Measurements from ENCODE around the gene PHRF1.

PHRF1 gene

DNA sequence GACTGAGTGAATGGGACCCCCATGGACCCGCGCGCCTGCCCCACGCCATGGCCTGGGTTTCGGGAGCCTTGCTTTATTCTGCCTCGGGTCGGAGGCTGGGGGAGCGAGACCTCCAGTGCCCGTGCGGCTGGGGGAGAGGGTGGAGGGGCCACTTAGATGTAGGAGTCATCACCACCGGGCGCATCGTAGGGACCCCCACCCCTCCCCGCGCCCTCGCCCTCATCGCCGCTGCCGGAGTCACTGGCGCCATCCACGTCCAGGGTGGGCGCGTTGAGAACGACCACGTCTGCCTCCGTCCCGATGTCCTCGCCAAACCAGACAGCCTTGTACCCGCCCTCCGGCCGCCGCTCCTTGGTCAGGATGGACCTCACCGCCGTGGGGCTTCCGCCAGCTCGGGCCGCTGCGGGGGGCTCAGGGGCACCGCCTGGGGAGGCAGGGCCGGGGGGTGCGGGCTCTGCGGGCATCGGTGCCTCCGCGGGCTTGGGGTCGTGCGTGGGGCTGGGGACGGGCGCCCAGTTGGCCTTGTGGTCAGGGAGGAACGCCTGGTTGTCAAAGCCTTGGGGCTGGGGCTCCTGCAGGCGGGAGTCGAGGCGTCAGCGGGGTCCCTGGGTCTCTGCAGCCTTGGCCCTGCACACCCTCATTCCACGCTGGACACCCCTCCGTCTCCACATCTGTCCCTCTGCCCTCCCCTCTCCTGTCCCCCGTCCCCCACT, 41.1 kb downstream of the PHRF1 start:
- no peak for DNase-seq

DNA sequence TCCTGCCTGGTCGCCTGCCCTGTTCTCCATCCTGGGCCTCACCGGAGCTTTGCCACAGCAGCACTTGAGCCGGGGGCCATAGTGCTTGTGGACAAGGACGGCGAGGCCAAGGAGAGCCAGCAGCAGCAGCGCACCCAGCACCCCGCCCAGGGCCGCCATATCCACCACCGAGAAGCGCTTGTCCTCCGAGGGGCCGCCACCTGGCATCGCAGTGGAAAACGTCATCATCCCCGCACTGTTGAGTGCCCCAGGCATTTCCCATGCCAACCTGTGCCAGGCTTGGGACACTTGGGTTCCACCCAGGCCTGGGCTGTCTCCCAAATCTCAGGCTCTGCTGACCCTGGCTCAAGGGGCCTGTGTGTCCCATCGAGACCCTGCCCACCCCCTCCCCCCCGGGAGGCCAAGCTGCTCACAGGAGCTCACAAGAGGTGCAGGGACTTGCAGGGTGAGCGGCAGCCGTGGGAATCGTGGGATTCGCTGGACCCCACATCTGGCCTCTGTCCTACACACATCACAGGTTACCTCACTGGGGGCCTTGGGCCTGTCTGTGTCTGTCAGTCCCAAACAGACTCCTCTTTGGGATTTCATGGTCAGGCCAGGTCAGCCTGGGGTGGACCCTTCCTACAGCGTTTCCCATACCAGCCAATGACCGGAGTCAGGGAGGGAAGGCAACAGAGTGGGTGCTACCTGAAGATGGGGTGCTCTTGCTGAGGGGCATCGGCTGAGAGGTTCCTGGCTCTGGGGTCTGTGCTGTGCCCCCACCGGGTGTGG, 41.8 kb downstream of the PHRF1 start:
- peak; percentile 40 for DNase-seq

DNA sequence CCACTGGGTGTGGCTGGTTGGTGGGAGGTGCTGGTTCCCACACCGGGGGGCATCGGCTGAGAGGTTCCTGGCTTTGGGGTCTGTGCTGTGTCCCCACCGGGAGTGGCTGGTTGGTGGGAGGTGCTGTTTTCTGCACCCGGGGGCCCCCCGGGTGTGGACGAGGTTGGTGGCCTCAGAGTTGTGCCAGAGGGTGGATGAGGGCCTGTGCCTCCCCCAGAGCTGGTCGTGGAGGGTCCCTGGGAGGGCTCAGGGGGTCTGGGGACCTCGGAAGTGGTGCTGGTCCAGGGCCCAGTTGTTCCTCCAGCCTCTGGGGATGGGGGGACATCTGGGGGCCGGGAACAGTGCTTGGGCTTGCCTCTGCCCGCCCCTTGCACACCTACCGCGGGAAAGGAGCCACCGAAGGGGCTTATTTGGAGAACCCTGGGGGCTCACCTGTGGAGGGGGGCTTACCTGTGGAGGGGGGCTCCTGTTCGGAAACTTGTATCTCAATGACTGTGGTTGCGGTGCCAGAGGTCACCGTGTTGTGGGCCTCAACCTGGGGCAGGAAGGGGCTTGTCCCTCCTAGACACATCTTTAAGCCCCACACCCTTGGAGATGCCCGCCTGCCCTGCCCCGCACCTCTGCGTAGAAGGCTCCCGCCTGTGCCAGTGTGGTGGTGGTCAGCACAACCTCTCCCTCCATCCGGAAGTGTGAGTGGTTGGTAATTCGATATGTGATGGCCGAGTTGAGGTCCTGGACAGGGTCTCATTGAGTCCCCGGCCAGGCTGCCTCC, 42.8 kb downstream of the PHRF1 start:
- peak; percentile 36 for DNase-seq

DNA sequence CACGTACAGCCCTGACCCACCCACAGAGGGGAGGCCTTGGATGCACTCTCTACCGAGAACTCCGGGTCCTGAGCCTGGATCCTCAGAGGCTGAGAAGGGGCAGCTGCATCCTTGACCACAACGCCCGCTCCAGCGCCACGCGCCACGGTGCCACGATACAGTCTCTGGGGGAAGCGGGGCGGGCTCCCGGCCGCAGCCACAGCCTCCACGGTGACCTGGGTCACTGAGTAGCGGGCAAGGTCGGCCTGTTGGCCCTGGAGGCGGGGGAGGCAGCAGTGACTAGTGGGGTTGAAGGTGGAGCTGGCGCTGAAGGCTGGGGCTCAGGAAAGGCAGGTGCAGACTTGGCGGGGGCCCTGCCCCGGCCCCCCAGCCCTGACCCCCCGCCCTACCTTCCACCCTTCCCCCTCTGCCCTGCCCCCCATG, 43.4 kb downstream of the PHRF1 start:
- peak; percentile 23 for DNase-seq

GRCh38 chr11:620201-620600, 43.9 kb downstream of the PHRF1 start:
- DNase-seq: peak; percentile 22

GRCh38 chr11:620935-621814, 44.9 kb downstream of the PHRF1 start:
- DNase-seq: peak; percentile 29

DNA sequence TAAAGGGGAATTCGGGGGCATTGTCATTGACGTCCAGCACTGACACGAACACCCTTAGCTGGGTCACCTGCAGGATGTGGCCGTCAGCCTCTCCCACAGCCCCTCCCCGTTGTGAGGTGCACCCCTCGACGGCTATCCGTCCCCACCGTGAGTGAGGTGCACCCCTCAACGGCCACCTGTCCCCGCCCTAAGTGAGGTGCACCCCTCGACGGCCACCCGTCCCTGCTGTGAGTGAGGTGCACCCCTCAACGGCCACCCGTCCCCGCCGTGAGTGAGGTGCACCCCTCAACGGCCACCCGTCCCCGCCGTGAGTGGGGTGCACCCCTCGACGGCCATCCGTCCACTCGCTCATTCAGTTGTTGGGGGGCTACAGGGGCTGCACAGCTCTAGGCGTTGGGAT, 45.6 kb downstream of the PHRF1 start:
- peak; percentile 33 for DNase-seq

- peak; percentile 32 for DNase-seq
Measured at GRCh38 chr11:623349-623869, 47.1 kb downstream of the PHRF1 start.

DNA sequence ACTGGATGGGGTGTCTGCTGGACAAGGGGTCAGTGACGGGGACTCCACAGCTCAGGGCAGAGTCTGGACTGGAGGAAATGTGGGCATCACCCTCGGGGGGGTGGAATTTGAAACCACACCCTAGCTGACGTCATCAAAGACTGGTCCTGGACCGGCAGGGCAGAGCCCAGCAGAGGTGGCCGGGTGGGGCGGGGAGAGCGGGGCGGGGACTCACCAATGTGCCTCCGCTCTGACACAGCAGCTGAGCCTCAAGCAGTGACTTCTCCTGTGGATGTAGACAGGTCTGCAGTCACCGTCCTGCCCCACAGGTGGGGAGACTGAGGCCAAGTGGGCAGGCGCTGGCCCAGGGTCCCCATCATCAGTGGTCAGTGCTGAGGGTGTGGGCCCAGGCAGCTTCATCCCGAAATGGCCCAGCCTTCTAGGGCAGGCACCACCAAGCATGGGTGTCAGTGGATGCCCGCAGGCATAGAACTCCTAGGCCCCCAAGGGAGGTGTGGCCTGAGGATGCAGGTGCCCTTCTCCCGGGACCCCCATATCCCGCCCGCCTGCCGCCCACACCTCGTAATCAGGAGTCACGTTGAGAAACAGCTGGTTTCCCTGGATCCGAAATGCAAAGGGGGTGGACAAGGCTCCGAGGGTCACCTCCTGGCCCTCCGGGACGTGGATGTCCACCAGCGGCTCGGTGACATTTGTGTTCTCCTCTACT, 47.9 kb downstream of the PHRF1 start:
- peak; percentile 40 for DNase-seq

GRCh38 chr11:624705-625635, 48.7 kb downstream of the PHRF1 start, which contains the start of gene CDHR5:
CDHR5 (minus strand) TSS chr11:624955; CDS start chr11:624902, 53 bp downstream.
- DNase-seq: no peak

- DNase-seq: peak; percentile 29
Measured at GRCh38 chr11:625636-626268, 49.5 kb downstream of the PHRF1 start.

- no peak for DNase-seq
Measured at GRCh38 chr11:626475-627307, 50.4 kb downstream of the PHRF1 start, which contains the start of gene SCT. SCT (minus strand) TSS chr11:627181; CDS start chr11:627143, 38 bp downstream.

GRCh38 chr11:627308-627576, 51.0 kb downstream of the PHRF1 start:
- DNase-seq: no peak

DNA sequence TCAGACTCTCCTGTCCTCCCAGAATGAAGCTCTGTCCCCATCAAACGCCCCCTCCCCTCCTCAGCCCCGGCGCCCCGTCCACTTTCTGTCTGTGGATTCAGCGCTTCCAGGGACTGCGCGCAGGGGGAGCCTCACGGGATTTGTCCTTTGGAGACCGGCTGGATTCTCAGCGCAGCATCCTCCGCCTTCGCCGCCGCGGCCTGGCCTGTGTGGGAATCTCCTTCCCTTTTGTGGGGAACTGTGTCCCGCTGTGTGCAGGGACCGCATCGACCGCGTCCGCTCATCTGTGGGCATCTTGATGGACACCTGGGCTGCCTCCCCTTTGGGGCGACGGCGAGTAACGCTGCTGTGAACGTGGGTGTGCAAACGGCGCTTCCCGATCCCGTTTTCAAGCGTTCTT, 51.8 kb downstream of the PHRF1 start:
- no peak for DNase-seq

DNA sequence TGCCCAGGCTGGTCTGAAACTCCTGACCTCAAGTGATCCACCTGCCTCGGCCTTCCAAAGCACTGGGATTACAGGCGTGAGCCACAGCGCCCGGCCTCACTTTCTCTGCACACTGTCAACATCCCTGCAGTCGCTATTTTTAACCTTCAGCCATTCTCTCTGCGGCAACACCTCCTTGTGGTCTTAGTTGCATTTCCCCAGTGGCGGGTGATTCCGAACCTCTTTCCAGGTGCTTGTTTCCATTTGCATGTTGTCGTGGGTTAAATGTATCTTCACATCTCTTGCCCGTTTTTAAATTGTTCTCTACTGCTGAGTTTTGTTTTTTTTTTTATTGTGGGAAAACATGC, 52.9 kb downstream of the PHRF1 start:
- peak; percentile 42 for DNase-seq

- DNase-seq: no peak
Measured at GRCh38 chr11:630871-631270, 54.6 kb downstream of the PHRF1 start.

GRCh38 chr11:635945-636510, 59.8 kb downstream of the PHRF1 start:
- no peak for DNase-seq

DNA sequence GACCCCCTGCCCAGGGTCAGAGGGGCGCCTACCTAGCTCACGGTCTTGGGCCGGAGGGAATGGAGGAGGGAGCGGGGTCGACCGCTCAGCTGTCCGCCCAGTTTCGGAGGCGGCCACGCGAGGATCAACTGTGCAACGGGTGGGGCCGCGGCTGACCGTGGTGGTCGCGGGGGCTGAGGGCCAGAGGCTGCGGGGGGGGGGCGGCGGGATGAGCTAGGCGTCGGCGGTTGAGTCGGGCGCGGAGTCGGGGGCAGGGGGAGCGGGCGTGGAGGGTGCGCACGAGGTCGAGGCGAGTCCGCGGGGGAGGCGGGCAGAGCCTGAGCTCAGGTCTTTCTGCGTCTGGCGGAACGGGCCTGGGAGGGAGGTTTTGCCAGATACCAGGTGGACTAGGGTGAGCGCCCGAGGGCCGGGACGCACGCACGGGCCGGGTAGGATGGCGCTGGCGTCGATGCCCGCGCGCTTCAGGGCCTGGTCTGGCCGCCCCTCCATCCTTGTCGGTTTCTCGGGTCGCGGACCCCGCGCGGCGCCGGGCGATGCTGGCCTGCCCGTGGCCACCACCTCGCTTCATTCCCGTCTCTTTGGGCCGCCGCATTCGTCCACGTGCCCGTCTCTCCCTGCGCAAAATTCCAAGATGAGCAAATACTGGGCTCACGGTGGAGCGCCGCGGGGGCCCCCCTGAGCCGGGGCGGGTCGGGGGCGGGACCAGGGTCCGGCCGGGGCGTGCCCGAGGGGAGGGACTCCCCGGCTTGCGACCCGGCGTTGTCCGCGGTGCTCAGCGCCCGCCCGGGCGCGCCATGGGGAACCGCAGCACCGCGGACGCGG, 60.5 kb downstream of the PHRF1 start, which contains the start of gene DRD4:
DRD4 (plus strand) TSS at position 759 of the 822 bp plus-strand sequence; CDS start at position 795, 36 bp downstream.
- no peak for DNase-seq
